22Rv1 (cell line): ENCODE data around the gene LPAR2.

Source experiments
- H3K27ac ChIP-seq: fragments of 450-650 bp; 2 replicates; pipeline ENCODE4 v1.5.1; 2017
- CTCF ChIP-seq: fragments of 450-650 bp; IDR thresholded peaks from 2 replicates; pipeline ENCODE4 v1.5.1; 2017; ENCODE audit warnings: mild to moderate bottlenecking
- ZFX ChIP-seq: fragments of 450-650 bp; IDR thresholded peaks from 2 replicates; pipeline ENCODE4 v1.6.1; 2017; ENCODE audit warnings: antibody characterized with exemption, borderline replicate concordance

LPAR2 gene

DNA sequence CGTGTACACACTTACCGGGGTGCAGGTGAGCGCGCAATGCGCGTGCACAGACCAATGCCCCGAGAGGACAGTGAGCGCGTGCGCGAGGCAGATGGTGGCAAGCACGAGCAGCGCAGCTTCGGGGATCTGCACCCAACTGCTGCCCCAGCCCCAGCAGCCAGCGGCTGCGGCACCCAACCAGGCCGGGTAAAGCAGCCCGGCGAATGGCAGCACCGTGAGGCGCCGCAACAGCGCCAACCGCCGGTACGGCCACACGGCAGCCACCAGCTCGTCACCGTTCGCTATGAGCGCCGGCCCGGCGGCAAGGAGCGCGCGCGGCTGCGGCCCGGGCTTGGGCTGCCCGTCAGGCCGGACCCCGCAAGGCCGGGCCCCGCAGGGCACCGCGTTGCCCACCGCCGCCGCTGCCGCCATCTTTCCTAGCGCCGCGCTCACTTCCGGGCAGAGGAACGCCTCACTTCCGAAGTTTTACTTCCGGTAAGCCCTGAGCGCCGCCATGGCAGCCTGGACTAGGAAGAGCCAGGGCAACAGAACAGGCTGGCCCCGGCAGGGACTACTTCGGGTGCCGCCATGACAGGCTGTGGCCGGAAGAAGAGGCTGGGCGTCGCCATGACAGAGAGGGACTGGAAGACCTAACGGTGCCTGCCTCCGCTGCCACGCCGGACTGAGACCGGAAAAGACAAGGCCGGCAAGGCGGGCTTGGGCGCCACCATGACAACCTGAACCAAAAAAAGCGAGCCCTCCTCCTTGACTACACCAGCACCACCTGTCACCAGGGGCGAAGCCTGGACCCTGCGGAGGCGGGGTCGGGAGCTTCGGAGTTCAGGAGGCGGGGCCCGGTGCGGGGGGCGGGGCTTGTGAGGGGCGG, 35.5 kb upstream of the LPAR2 start, which contains the start of gene ATP13A1:
ATP13A1 (minus strand) TSS at position 421 of the 865 bp plus-strand sequence; CDS start at position 411, 10 bp downstream.
- H3K27ac ChIP-seq, result peak within 1 kb of the TSS; percentile 84
- TF ChIP-seq ZFX (no peak), CTCF (peak; percentile 50)

DNA sequence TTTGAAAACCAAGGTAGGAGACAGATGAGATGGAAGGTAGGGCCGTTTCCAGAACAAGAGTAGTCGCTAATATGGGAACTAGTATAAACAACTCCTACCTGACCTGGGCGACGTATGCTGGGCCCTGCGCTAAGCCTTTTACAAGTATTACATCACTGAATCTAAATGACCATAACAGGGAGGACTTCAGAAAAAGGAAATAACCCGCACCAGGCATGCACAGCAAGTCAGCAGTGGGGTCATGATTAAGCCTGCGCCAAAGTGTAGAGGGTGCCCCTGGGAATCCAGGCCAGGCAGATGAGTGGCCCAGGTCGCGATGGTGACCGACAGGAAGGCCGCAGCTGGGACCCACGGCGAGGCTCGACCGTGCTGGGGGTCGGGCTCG, 34.8 kb upstream of the LPAR2 start:
- H3K27ac ChIP-seq, result peak overlapping the region; percentile 84
- TF ChIP-seq CTCF (no peak), ZFX (no peak)

DNA sequence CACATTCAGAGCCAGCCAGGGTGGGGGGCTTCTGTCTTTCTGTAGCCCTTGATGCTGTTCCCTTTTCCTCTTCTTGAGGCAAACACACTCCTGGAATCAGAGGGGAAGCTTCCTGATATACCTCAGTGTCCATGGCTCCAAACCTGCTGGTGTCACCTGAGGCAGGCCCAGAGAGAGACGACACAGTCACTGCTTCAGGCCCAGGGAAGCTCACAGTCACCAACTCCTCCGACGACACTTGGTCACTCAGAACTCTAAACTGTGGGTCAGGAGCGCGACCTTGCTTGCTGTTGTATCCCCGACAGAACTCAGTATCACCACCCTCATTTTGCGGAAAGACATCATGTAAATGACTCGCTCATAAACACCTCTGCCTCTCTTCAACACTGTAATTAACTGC, 34.3 kb upstream of the LPAR2 start:
- peak overlapping the region; percentile 84 for H3K27ac ChIP-seq
- no peak for TF ChIP-seq CTCF
- TF ChIP-seq ZFX, result no peak

DNA sequence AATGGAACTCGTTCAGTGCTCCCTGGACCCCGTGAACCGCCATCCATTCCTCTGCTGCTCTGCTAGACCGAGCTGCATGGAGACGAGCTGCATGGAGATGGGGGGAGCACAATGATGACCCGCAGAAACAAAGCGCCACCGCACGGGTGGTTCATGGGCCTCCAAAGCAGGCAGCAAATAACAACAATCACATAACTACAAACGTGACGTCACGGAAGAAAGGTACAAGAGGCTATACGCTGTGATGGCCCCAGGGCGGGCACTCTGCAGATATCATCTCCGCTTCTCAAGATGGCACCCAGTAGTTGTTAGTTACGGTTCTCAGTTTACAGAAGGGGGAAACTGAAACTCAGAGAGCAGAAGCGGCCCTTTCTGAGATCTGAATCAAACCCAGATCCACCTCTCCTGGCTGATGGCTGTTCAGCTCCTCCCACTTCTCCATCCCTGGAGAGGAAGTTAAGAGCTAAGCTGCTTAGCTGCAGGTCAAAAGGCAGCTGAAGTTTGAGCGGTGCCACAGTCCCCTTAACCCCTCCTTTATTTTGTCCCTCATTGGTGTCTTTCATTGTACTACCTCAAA, 33.7 kb upstream of the LPAR2 start:
- TF ChIP-seq ZFX, result no peak
- no peak for TF ChIP-seq CTCF
- no peak overlapping the region for H3K27ac ChIP-seq

- H3K27ac ChIP-seq, result no peak overlapping the region
- TF ChIP-seq CTCF (no peak), ZFX (no peak)
Observed at GRCh38 chr19:19661141-19661674, 33.2 kb upstream of the LPAR2 start.

GRCh38 chr19:19659646-19660245, 31.7 kb upstream of the LPAR2 start:
- H3K27ac ChIP-seq, result no peak overlapping the region
- no peak for TF ChIP-seq ZFX

GRCh38 chr19:19657397-19657783, 29.4 kb upstream of the LPAR2 start:
- H3K27ac ChIP-seq, result no peak overlapping the region
- no peak for TF ChIP-seq CTCF
- TF ChIP-seq ZFX, result no peak
